CD4-positive, alpha-beta T cell treated with Interleukin-1 beta for 1 hour (primary cell): Measurements from ENCODE around the gene LTBP2.
"Not testable (repeated sequence)": the region's sequence is repeated elsewhere in the genome, so short reads cannot be mapped to it uniquely, and the experiment has no call there.

Experiments used
- DNase-seq, 2 donors: peaks; one replicate each; pipeline ENCODE4 v3.0.0-alpha.2; 2020 to 2022

LTBP2 gene

DNA sequence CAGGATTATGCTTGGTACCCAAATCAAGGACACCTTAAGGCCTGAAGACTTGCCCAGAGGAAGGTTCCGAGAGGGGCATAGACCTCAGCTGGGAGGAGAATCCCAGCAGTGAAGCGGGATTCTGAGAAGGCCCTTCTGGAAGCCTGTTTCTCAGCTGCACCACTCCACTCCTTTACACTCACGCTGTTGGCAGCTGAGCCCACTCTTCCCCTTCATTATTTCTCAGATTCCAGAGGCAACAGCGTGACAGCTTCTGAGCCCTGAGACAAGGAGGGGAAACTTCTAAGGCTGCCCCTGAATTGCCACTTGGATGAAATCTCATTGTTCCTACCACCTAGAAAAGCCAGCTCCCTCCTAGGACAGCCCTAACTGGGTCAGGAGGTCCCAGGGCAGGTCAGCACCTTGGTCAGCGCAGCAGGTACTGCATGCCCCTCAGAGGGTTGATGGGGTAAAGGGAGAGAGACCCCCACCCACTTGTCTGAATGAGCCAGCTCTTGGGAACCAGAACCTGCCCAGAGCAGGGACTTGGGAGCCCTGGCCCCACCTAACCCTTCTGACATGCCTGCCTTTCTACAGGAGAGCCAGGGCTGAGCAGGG lies 64.6 kb downstream of the LTBP2 start:
- DNase-seq, result no peak

DNA sequence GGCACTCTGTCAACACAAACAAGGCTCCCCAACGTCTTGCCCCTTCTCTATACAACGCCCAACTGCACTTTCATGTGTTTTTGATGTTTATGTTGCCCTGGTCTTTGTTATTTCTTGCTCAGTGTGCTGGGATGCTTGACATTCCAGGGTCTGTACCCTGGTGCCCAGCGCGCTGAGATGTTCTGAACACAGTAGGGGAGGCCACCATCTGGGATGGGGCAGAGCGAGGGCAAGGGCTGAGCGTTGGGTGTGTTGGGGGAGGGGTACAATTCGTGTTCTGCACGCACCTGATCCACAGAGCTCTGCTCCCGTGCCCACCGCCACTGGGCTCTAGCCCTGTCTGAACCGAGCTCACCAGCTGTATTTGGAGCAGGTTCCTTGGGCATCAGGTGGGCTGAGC lies 65.6 kb downstream of the LTBP2 start:
- no peak for DNase-seq

DNA sequence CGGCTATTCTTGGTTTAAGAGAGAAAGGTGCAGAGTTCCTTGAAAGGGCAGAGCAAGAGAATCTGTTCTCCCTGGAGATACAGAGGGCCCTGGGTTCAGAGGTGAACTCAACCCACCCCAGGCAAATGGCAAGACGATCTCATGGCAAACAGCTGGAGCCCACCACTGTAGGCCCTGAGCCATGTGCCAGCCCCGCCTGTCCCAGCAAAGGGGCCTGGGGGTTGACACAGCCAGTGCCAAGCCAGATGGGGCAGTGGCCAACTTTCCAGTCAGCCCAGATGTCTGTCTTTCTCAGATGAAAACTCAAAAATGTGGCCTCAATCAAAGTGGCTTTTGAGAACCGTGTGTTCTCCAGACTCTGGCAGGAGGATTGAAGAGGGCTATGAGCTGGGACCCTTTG lies 66.7 kb downstream of the LTBP2 start:
- no peak for DNase-seq

DNA sequence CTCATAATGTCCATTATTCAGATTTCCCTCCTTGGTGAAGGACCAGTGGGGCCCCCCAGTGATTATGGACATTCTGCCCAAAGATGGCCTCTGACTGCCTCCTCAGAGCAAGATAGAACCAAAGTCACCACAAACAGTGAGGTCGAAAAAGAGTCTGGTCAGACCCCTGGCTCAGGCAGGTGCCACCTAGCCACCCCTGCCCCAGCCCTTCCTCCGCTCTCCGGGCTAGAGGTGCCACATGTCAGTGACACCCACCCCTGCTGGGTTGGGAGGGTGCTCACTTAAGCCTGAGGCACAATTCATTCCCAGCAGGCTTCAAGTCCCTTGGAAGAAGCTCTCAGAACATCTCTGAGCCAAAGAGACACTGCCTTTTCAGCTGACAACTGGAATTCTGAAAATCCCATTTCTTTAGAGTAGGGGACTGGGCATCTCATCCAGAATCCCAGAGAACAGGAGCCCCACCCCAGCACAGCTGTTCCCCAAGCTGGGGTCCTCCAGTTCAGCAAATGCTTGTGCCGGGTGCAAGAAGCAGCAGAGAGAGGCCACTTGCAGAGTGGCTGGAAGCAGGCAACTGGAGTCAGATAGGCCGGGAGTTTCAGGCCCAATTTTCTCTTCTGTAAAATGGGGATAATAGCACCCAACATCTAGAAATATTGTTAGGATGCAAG lies 68.1 kb downstream of the LTBP2 start:
- DNase-seq, result no peak

DNA sequence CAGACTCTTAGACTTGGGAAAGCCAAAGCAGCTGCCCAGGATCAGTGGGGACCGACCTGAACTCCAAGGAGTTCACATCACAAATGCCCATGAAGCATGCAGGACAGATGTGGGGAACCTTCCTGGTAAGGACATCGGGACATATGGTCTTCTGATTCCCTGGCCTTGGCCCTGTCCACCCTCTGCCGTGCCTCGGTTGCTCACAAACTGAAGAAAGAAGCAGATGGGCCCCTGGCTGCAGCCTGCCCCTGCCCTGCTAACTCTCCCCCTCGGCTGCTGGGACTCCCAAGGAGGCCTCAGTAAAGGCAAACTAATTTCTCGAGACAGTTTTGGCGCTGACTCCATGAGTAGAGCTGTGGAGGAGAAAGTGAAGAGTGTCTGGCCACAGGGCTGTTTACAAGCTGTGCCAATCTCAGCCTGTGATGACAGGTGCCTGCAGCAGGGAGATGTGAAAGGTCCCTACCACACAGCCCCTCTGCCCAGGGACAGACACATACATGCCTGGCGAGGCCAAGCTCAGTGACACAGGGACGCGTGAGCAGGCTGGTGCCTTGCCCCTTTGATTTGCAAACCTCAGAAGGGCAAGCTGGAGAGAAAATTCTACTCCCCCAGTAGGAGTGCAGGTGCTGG lies 69.9 kb downstream of the LTBP2 start:
- no peak for DNase-seq

DNA sequence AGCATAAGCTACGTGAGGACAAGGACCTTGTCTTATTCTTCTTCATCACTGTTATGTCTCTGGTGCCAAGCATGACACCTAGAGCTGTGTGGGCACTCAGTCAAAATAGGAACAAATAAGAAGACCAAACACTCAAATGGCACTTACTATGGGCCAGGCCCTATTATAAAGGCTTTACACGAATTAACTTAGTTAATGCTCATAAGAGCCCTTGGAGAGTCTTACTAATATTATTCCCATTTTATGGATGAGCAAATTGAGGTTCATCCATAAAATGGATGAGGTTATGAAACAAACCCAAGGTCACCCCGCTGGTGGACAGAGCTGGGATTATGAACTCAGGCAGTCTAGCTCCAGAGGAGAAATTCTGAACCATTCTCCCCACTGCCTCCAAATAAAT lies 70.8 kb downstream of the LTBP2 start:
- no peak for DNase-seq

DNA sequence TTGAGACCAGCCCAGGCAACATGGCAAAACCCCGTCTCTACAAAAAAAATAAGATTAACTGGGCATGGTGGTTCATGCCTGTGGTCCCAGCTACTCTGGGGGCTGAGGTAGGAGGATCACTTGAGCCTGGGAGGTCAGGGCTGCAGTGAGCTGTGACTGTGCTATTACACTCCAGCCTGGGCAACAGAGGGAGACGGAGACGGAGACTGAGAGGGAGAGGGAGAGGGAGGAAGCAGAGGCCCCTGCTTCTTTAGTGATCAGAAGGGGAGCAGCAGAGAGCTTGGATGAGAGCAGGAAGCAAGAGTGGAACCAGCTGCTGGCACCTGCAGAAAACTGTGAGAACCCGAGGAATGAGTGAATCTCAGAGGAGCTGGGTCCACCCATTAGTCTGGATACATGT lies 72.5 kb downstream of the LTBP2 start:
- no peak for DNase-seq

DNA sequence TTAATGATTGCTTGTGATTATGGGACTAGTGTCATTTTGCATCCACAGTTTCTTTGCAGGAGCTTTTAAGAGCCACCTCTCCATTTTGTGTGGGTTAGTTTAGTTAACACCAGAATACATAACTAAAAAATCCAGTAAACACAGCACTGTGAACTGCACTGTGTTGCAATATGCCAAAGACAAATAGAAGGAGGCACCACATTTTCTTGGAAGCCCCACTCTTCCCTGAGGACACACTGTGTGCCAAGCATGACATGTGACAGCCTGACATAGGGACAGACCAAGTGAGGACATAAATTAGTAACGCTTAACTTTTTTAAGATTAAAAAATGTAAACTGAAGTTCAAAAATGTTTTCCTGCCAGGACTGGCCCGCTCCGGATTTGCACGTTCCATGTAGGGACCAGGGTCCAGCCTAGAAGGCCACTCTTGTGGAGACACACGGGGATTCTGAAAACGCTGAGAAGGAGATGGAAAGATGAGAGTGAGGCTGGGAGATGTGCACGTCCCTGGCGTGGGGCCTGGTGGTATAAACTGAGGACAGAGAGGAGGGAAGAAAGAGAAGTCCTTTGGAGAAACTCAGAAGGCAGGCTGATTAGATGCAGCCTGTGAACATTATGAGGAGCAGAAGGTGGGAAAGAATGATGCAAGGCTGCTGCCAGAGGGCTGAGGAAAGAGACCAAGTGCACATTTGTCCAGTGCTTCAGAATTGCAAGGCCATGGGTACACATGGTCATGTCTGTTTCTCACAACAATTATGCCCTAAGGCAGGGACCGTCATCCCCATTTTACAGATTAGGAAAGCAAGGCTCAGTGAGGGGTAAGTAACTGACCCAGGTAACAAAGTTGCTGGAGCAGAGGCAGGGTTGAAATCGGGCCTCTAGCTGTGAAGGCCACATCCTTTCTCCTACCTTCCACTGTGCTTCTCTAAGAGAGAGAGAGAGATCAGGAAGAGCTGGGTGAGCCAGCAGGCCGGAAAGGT lies 73.3 kb downstream of the LTBP2 start:
- DNase-seq, result no peak

DNA sequence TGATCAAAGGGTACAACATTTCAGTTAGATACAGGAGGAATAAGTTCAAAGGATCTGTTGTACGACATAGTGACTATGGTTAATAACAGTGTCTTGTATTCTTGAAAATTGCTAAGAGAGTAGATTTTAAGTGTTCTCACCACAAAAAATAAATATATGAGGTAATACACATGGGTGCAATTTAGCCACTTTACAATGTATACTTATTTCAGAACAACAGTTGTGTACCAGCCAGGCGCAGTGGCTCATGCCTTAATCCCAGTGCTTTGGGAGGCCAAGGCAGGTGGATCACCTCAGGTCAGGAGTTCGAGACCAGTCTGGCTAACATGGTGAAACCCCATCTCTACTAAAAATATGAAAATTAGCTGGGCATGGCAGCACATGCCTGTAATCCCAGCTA lies 75.7 kb downstream of the LTBP2 start:
- not testable (repeated sequence) for DNase-seq

DNA sequence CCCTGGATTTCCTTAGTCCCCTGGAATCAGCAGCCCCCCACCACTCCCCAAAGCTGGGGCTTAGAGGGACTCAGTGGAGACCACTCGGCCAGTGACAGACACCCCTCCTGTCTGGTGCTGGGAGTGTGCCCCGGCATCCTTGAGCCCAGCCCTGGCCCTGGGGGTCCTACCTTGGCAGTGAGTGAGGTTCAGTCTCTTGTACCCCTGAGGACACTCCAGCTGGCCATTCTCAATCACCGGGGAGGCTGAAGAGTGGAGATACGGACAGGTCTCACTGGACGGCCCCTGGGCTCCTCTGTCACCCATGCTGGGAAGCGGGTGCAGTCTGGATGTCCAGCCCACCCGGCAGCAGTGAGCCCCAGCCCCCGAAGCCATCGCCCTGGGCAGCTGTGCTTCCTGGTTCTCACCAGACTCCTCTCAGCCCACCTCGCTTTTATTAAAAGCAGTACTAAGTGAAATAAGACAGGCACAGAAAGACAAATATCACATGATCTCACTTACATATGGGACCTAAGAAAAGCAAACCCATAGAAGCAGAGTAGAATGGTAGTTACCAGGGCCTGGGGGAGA lies 76.2 kb downstream of the LTBP2 start:
- DNase-seq, result no peak

DNA sequence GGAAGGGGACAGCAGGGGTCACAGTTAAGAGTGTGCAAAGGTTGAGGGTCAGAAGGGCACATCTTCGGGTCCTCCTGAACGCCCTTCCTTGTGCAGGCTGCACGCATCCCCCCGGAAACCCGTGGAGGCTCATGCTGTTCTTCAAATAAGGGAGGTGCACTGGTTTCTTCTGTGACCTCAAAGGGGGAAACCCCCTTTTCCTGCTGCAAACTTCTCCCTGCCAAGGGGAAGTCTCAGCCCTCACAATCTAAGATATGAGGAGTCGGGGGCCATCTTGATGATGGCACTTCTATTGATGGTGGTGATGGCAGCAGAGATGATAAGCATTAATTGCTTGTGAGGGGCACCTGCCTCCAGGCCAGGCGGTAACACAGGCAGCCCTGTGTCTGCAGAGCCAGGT lies 78.5 kb downstream of the LTBP2 start:
- DNase-seq, result no peak

DNA sequence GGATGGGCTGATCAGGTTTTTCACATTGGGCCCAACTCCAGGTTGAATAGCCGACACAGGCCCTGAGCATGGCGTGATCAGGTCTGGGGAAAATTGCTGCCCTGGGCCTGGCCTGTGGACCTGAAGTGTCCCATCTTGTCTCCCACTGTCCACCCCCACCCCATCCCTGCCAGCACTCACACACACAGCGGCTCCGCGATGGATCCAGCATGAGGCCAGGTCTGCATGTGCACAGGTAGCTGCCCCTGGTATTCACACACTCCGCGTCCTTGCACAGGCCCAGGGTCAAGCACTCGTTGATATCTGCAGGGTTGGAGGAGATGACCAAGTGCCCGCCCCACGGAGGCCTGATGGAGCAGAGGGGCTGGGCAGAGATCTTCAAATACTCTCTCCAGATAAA lies 79.8 kb downstream of the LTBP2 start:
- no peak for DNase-seq

DNA sequence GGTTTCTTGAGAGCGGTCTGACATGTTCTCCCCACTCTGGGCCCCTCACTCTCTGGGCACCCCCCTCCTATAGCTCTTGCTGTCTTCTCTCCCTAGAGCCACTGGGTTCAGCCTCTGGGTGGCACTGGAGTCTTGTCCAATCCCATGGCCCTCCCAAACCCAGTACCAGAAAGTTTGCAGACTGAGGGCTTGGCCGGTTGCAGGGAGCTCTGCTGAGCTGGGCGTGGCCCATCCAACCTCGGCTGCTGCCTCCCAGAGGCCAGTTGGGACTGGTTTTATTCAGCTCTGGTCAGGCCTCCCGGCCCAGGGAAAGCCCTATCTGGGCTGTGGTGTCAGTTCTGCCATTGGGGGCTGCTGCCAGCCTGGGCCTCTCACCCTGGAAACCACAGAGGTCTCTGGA lies 80.6 kb downstream of the LTBP2 start:
- DNase-seq, result no peak

DNA sequence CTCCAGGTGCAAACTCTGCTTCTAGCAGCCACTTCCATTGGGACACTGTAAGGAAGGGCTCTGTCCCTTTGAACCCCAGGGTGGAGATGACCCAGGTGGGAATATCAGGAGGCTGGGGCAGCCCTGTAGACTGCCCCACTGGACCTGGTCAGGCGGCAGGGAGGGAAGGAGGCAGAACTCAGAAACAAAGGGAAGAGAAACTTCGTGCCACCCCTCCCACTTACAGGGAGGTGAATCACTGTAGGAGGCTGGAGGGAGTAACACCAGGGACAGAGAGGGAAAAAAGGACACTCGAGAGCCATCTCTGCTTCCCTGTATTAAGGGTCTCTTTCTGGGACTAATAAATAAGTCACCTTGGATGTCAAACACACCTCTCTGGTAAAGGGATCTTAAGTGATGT lies 81.0 kb downstream of the LTBP2 start:
- no peak for DNase-seq

DNA sequence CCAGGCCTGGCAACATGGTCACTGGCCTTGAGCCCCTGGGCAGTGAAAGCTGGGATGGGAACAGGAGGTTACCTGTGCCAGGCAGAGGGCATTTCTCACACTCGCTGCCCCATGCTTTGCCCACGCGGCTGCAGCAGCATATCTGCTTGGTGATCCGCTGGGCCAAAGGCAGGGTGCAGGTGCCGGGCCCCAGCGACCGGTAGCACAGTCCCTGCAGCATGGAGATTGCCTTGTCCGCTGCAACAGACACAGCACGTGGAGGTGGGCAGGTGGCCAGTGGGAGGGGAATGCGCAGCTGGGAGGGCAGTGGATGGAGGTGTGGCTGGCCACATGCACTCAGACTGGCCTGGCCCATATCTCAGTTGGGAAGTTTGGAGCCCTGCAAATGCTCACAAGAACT lies 83.2 kb downstream of the LTBP2 start:
- DNase-seq, result no peak

DNA sequence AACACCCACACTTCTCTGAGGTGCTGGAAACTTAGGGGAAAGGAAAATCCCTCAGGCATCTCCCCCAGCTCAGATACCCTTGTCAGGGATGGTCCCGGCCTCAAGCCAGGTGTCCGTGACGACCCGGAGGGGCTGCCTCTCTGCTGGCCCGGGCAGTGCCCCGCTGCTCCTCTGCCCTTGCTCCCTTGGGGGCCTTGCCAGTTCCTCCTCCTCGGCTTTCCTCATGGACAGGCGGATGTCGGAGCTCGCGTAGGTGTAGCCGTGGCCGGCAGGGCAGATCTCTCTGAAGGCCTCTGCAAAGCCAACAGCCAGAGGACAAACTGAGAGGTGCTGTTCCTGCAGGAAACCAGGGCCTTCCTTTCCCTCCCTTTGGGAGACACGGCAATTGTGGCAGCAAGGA lies 83.6 kb downstream of the LTBP2 start:
- no peak for DNase-seq

DNA sequence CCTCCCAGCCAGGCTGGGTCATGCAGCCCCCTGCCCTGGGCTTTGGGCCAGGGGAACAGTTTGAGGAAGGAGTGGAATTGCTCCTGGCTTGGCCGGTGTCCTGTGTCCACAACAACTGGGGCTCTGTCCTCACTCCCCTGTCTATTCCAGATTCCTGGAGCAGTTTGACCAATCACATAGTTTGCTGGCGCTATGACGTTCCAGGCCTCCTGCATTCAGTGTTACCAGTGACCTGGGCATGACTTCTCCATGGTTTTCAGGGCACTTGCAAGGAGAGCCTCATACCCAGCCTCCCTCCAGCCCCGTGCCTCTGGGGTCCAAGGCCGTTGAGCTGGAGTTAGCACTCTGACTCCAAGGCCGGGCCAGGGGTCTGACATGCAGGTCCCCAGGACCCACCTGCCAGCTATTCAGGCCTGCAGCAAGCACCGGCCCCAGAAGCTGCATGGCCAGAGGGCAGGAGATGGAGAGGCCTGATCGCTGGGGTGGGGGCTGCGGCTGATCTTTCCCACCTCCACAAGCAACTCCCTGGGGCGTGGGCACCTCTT lies 84.2 kb downstream of the LTBP2 start:
- DNase-seq, result no peak

DNA sequence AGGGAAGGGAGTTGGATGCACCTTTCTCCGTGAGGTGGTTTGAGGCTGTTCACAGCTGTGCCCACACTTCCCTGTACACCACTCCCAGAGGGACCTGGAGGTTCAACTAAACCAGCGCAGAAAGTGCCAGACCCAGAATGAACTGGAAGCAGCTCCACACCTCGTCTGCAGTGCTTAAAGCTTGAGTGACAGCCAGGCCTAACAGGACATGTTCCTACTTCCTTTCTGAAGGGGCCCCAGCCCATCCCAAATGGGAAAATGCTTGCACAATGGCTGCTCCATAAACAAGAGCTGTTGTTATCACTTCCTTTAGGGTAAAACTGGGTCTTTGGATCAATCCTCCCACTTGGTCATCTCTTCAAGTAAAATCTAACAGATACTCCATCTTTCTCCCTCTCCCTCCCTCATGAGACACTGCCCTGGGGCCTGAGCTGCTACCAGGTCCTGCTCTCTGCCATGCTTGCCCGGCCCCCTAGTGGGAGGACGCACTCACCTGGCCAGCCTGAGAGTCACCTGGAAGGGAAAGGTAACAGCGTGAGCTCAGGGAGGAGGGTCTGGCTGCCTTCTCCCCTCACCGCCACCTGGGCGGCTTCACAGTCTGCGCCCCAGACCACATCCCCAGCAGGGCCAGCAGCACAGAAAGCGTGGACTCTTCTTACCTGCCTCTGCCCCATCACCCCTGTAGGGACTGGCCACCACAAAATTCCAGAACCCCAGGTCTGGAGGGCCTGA lies 85.0 kb downstream of the LTBP2 start:
- DNase-seq, result no peak

DNA sequence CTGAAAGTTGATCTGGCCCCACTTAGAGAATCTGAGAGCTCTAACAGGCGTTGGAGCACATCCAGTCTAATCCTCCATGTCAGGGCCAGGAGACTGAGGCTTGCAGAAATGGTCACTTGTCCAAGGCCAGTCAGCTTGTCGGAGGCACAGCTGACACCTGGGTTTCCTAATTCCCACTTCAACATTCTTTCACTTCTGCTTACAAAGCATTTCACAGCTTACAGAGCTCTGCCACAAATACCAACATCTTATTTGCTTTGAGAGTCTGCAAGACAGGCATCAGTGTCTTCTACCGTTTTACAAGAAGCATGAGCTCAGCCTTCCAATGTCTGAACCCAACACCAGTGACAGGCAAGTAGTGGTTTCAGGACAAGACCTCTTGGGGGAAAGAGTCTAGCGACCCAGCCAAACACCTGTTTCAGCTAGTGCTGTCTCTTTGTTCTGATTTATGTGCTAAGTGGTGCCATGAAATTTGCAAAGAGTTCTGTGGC lies 86.6 kb downstream of the LTBP2 start:
- no peak for DNase-seq

DNA sequence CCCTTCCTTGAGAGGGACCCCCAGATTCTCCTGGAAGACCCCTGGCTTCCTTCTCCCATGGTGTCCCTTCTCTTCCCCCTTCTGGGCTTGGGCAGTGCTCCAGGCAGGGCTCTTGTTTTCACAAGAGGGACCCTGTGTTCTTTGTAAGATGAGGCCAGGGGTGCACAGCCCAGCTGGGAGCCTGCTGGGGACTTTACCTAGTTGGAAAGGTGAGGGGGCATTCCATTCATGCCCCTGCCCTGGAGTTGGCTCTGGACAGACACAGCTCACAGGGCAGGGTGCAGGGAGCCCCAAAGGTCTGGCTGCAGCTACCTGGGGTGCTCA lies 87.3 kb downstream of the LTBP2 start:
- no peak for DNase-seq

DNA sequence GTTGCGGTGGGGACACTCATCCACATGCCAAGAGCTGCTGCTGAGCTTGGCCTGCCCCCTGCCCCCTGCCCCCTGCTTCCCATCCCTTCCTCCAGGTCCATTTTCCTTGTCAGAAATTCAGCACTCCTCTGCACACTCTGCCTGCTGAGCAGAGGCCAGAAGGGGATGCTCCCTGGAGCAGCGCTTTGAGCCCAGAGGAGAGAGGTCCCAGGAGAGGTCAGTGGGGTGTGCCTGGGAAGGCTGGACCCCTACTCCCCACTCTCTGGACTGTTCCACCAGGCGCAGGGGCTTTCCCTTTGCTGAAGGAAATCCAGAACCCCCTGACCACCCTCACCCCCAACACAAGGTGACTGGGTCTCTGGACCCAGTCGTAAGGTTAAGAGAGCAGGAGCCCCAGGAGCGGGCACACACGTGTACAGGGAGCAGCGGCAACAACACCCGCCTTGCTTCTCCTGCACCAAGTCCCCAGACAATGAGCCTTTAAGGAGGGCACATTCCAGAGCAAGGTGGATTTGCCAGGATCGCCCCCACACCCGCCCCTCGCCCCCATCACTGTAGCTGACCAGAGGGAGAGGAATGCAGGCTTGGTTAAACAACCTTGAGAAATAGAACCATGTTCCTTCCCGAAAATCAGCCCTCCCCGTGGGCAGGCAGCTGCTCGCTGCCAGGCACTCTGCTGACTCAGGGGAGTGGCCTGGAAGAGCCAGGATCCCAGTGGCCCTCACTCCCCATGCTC lies 87.8 kb downstream of the LTBP2 start:
- no peak for DNase-seq
